Measurements from ENCODE around the gene MAPK10. TPM values are rescaled to one million over a fixed set of nuclear protein-coding genes. Genes with fewer than 3 reads are reported as not detected.

MAPK10 gene
- polyA plus RNA-seq, 1 donor (not counting 4 experiments of a cell fraction or from before 2014, with no cell fraction given), result 8.2 TPM

DNA sequence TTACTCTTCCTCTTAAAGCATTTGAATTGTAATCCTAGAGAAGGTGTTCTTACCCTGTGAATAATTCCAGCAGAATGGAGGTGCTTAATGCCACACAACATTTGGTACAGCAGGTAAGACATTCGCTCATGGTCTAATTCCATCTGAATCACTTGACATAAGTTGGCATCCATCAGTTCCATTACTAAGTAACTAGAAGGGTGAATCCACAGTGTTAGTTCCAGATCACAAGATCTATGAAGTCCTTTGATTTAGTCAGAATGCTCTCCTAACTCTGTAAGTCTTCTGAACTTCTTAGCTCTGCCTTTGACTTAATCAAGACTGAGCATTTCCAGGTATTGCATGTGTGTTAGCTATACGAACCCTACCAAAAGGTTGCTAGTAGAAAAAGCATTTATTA lies 258.0 kb downstream of the MAPK10 start:
- H3K9me1 ChIP-seq (ENCODE audit: control insufficient read depth, extremely low read depth, insufficient read depth, low read length), result no peaks in the 10 kb centered on the region
- DNase-seq (ENCODE audit: low read depth, low spot score) (no peak), FAIRE-seq (no peak)
- H3K27me3 ChIP-seq (ENCODE audit: control insufficient read depth, extremely low read depth, insufficient read depth, low read length), result no peaks in the 10 kb centered on the region
- no peak overlapping the region for H3K4me2 ChIP-seq (ENCODE audit: control insufficient read depth, extremely low read depth, insufficient read depth, low read depth, low read length)
- H2AFZ ChIP-seq (ENCODE audit: control insufficient read depth, low read length), result no peak overlapping the region
- no peaks in the 10 kb centered on the region for H3K9me3 ChIP-seq (ENCODE audit: control insufficient read depth, low read depth, low read length)
- H3K27ac ChIP-seq (ENCODE audit: control insufficient read depth, insufficient read depth, low read length), result no peak overlapping the region
- H4K20me1 ChIP-seq (ENCODE audit: control insufficient read depth, extremely low read depth, insufficient read depth, low read length), result no peaks in the 10 kb centered on the region
- dilution Hi-C loops (cut with MboI; ENCODE audit: extremely low pct_ligation_motif_present, low sequenced_read_pairs), result no loop called here
- H3K9ac ChIP-seq (ENCODE audit: control insufficient read depth, extremely low read depth, insufficient read depth, low read length), result no peak overlapping the region
- no peaks in the 10 kb centered on the region for H3K36me3 ChIP-seq (ENCODE audit: control insufficient read depth in 2 of 2, extremely low read depth in 1 of 2, insufficient read depth in 2 of 2, low read length in 2 of 2)
- TF ChIP-seq, protein P1, sequence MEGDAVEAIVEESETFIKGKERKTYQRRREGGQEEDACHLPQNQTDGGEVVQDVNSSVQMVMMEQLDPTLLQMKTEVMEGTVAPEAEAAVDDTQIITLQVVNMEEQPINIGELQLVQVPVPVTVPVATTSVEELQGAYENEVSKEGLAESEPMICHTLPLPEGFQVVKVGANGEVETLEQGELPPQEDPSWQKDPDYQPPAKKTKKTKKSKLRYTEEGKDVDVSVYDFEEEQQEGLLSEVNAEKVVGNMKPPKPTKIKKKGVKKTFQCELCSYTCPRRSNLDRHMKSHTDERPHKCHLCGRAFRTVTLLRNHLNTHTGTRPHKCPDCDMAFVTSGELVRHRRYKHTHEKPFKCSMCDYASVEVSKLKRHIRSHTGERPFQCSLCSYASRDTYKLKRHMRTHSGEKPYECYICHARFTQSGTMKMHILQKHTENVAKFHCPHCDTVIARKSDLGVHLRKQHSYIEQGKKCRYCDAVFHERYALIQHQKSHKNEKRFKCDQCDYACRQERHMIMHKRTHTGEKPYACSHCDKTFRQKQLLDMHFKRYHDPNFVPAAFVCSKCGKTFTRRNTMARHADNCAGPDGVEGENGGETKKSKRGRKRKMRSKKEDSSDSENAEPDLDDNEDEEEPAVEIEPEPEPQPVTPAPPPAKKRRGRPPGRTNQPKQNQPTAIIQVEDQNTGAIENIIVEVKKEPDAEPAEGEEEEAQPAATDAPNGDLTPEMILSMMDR (optimal IDR thresholded peaks at IDR 0.05 in 1 of 3, IDR thresholded peaks at IDR 0.05 in 1 of 3, conservative IDR thresholded peaks at IDR 0.05 in 1 of 3; ENCODE audit: extremely low read depth in 1 of 3, insufficient read depth in 2 of 3, low read length in 3 of 3), result no peak
- TF ChIP-seq EZH2 (IDR thresholded peaks at IDR 0.05; ENCODE audit: low read length), result no peak
- no peaks in the 10 kb centered on the region for H3K79me2 ChIP-seq (ENCODE audit: control insufficient read depth, insufficient read depth, low read length)
- no peaks in the 10 kb centered on the region for H3K4me1 ChIP-seq (ENCODE audit: control insufficient read depth, extremely low read depth, insufficient read depth, low read length)
- H3K4me3 ChIP-seq (ENCODE audit: control insufficient read depth in 2 of 3, extremely low read depth in 1 of 3, insufficient read depth in 2 of 3, low read depth in 1 of 3, low read length in 3 of 3), result no peak overlapping the region

- no peaks in the 10 kb centered on the region for H3K9me3 ChIP-seq (ENCODE audit: control insufficient read depth, low read depth, low read length)
- H3K79me2 ChIP-seq (ENCODE audit: control insufficient read depth, insufficient read depth, low read length), result no peaks in the 10 kb centered on the region
- H3K27ac ChIP-seq (ENCODE audit: control insufficient read depth, insufficient read depth, low read length), result no peak overlapping the region
- H3K4me1 ChIP-seq (ENCODE audit: control insufficient read depth, extremely low read depth, insufficient read depth, low read length), result no peaks in the 10 kb centered on the region
- TF ChIP-seq, protein P1 (optimal IDR thresholded peaks at IDR 0.05 in 1 of 3, IDR thresholded peaks at IDR 0.05 in 1 of 3, conservative IDR thresholded peaks at IDR 0.05 in 1 of 3; ENCODE audit: extremely low read depth in 1 of 3, insufficient read depth in 2 of 3, low read length in 3 of 3), result no peak
- TF ChIP-seq EZH2 (IDR thresholded peaks at IDR 0.05; ENCODE audit: low read length), result no peak
- no peaks in the 10 kb centered on the region for H3K36me3 ChIP-seq (ENCODE audit: control insufficient read depth in 2 of 2, extremely low read depth in 1 of 2, insufficient read depth in 2 of 2, low read length in 2 of 2)
- no peak overlapping the region for H3K4me3 ChIP-seq (ENCODE audit: control insufficient read depth in 2 of 3, extremely low read depth in 1 of 3, insufficient read depth in 2 of 3, low read depth in 1 of 3, low read length in 3 of 3)
- H2AFZ ChIP-seq (ENCODE audit: control insufficient read depth, low read length), result no peak overlapping the region
- H3K9ac ChIP-seq (ENCODE audit: control insufficient read depth, extremely low read depth, insufficient read depth, low read length), result no peak overlapping the region
- H4K20me1 ChIP-seq (ENCODE audit: control insufficient read depth, extremely low read depth, insufficient read depth, low read length), result no peaks in the 10 kb centered on the region
- no peaks in the 10 kb centered on the region for H3K9me1 ChIP-seq (ENCODE audit: control insufficient read depth, extremely low read depth, insufficient read depth, low read length)
- FAIRE-seq, result no peak
- dilution Hi-C loops (cut with MboI; ENCODE audit: extremely low pct_ligation_motif_present, low sequenced_read_pairs), result no loop called here
- H3K27me3 ChIP-seq (ENCODE audit: control insufficient read depth, extremely low read depth, insufficient read depth, low read length), result no peaks in the 10 kb centered on the region
- no peak for DNase-seq (ENCODE audit: low read depth, low spot score)
- no peak overlapping the region for H3K4me2 ChIP-seq (ENCODE audit: control insufficient read depth, extremely low read depth, insufficient read depth, low read depth, low read length)
These were observed 258.4 kb downstream of the MAPK10 start for GRCh38 chr4:86101410-86101809.

Data from keratinocyte (primary cell).